IPS-15b (cell line): ENCODE results near the gene VN1R5.
"Not testable (repeated sequence)": the region's sequence is repeated elsewhere in the genome, so short reads cannot be mapped to it uniquely, and the experiment has no call there.

Source experiments
- H3K27me3 ChIP-seq: one replicate; pipeline ENCODE4 v1.6.1; 2013; ENCODE audit warnings: low read length; ENCODE audit not compliant: control insufficient read depth, insufficient read depth
- H3K36me3 ChIP-seq: one replicate; pipeline ENCODE4 v1.6.1; 2013; ENCODE audit warnings: low read length; ENCODE audit not compliant: control insufficient read depth, insufficient read depth
- H3K4me1 ChIP-seq: one replicate; pipeline ENCODE4 v1.6.1; 2013; ENCODE audit warnings: mild to moderate bottlenecking, low read length; ENCODE audit not compliant: control insufficient read depth, insufficient read depth
- H3K4me3 ChIP-seq: one replicate; pipeline ENCODE4 v1.5.1; 2013; ENCODE audit warnings: low read depth, low read length
- H3K9ac ChIP-seq: one replicate; pipeline ENCODE4 v1.6.1; 2013; ENCODE audit warnings: low read depth, mild to moderate bottlenecking, low read length
- H3K9me3 ChIP-seq: one replicate; pipeline ENCODE4 v1.6.1; 2013; ENCODE audit warnings: mild to moderate bottlenecking, low read length; ENCODE audit not compliant: control insufficient read depth, insufficient read depth

VN1R5 gene

DNA sequence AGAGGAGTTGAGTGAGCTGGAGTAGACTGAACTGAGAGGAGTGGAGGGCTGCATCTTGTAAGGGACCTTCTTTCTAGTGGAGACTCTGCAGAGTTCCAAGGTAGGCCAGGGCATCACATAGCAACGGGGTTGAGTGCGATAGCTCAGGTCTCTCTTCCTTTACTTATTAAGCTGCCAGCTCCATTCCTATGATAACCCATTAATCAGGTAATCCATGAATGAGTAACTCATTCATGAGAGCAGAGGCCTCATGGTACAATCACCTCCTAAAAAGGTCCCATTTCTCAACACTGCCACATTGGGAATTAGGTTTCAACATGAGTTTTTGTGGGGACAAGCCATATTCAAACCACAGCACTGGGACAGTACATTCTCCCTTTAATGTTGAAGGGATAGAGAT, 21.3 kb downstream of the VN1R5 start:
- Histone ChIP-seq H3K4me3 (no peak overlapping the region), H3K4me1 (no peaks in the 10 kb centered on the region), H3K9ac (no peak overlapping the region), H3K36me3 (no peaks in the 10 kb centered on the region), H3K9me3 (no peaks in the 10 kb centered on the region), H3K27me3 (no peaks in the 10 kb centered on the region)

DNA sequence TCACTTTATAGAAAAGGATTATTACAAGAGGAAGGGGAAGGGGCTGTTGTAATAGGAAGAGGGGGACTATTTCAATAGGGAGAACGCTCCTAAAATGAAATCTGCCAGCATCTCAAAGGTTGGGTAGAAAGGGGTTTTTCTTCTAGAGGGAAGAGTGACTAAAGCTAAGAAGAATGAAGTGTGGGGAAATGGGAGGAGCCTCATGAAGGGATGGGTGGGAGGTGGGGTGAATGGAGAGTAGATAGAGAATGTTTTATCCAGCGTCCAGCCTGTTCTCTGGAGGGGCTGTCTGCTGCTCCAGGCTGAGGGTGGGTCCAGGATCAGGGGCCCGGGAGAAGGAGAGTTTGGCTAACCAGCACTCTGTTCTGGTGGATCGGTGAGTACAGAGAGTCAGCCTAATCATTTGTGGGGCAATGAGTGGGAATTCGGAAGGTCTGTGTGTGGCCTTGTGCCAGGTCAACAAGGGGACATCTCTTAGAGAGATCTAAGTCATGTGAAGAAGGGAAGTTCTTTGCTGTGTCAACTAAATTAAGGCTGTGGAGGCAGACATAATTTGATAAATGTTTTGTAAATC, 25.2 kb downstream of the VN1R5 start:
- no peaks in the 10 kb centered on the region for H3K27me3 ChIP-seq
- no peaks in the 10 kb centered on the region for H3K9me3 ChIP-seq
- no peak overlapping the region for H3K9ac ChIP-seq
- no peak overlapping the region for H3K4me3 ChIP-seq
- H3K4me1 ChIP-seq, result no peaks in the 10 kb centered on the region
- H3K36me3 ChIP-seq, result no peaks in the 10 kb centered on the region

DNA sequence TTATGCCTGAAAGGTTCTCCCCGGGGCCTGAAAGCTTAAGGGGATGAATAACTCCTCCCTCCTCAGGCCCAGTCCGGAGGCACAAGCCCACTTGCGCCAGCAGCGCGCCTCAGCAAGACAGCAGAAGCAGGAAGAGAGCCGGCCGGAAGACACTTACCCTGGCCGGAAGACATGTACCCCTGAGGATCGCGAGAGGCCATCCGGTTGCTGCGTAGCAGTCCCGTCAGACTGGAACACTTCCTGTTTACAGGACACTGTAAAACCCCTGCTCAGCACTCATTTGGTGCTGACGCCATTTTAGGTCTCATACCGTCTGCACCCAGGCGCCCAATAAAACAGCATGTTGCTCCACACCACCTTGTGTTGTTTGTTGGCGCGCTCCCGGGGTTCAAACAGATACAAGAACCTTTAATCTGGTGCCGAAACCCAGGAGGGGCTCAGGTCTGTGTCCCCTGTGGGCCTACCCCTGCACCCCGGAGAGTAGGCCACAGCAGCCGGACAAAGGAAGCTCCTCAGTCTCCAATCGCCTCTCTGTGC, 30.3 kb downstream of the VN1R5 start:
- H3K4me1 ChIP-seq, result no peaks in the 10 kb centered on the region
- H3K36me3 ChIP-seq, result no peaks in the 10 kb centered on the region
- no peak overlapping the region for H3K4me3 ChIP-seq
- no peaks in the 10 kb centered on the region for H3K9me3 ChIP-seq
- H3K27me3 ChIP-seq, result no peaks in the 10 kb centered on the region
- H3K9ac ChIP-seq, result no peak overlapping the region

DNA sequence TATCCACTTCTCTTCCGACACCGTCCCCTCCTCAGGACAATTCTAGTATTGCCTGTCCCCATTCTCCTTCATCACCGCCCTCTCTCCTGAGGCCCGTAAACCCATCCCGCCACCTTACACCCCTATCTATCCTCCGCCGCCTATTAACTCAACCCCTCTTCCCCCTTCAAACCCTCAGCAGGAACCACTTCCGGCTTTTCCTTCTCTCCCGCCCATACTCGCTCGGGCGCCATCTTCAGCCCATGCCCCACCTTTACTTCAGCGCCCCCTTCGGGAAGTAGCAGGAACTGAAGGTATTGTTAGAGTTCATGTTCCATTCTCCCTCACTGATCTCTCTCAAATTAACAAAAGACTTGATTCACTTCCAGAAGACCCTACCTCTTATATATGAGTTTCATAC, 31.6 kb downstream of the VN1R5 start:
- no peak overlapping the region for H3K4me3 ChIP-seq
- H3K4me1 ChIP-seq, result peaks cover 8% of the 10 kb centered on the region

DNA sequence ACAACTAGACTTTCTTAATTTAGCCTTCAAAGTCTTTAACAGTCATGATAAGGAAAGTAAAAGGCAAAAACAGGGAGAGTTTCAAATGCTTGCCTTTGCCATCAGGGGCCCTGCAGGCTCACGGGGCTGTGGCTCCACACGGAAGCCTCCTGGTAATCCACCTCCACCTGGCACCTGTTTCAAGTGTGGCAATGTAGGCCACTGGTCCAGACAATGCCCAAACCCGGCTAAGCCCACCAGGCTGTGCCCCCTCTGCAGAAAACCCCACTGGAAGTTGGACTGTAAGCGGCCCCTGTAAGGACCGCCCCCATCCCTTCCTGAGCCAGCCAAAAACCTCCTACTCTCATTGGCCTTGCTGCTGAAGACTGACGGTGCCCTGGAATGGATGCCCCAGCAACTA, 32.5 kb downstream of the VN1R5 start:
- Histone ChIP-seq H3K4me1 (peaks cover 13% of the 10 kb centered on the region), H3K4me3 (no peak overlapping the region), H3K36me3 (no peaks in the 10 kb centered on the region), H3K9me3 (no peaks in the 10 kb centered on the region), H3K9ac (no peak overlapping the region), H3K27me3 (no peaks in the 10 kb centered on the region)

More for the DNA sequence above, 31.6 kb downstream of the VN1R5 start:
- no peaks in the 10 kb centered on the region for H3K27me3 ChIP-seq
- H3K9me3 ChIP-seq, result no peaks in the 10 kb centered on the region
- no peaks in the 10 kb centered on the region for H3K36me3 ChIP-seq
- no peak overlapping the region for H3K9ac ChIP-seq

DNA sequence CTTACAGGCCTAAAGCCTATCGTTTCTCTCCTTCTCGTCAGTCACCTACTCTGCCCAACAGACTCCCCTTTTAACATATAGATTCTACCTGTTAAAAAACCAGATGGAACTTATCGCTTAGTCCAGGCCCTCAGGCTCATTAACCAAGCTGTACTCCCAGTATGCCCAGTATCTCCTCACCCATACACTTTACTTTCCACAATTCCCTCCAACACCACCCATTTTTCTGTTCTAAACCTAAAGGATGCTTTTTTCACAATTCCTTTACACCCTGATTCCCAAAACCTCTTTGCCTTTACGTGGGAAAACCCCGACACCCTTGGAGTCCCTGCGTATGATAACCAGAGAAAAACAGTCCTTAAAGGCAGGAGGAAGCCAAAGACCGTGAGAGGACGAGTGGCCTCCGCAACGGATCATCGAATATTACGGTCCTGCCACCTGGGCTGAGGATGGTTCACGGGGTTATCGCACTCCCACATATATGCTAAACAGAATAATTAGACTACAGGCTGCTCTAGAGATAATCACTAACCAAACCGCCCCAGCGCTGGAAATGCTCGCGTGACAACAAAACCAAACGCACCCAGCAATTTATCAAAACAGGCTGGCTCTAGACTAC, 33.5 kb downstream of the VN1R5 start:
- not testable (repeated sequence) for H3K4me3 ChIP-seq, H3K27me3 ChIP-seq, H3K9ac ChIP-seq, H3K9me3 ChIP-seq, H3K36me3 ChIP-seq
- peaks cover 21% of the 10 kb centered on the region for H3K4me1 ChIP-seq

DNA sequence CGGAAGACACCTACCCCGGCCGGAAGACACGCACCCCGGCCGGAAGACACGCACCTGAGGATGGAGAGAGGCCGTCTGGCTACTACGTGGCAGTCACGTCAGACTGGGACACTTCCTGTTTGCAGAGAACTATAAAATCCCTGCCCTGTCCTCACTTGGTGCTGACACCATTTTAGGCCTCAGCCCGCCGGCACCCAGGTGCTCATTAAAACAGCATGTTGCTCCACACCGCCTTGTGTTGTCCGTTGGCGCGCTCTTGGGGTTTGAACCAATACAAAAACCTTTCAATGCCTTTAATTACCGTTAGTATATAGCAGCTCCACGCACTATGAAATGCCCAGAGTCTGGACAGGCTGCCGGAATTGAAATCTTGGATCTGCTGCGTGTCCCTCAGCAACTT, 34.7 kb downstream of the VN1R5 start:
- Histone ChIP-seq H3K4me1 (peaks cover 33% of the 10 kb centered on the region), H3K27me3 (no peaks in the 10 kb centered on the region), H3K4me3 (no peak overlapping the region), H3K9ac (no peak overlapping the region), H3K36me3 (no peaks in the 10 kb centered on the region), H3K9me3 (no peaks in the 10 kb centered on the region)

DNA sequence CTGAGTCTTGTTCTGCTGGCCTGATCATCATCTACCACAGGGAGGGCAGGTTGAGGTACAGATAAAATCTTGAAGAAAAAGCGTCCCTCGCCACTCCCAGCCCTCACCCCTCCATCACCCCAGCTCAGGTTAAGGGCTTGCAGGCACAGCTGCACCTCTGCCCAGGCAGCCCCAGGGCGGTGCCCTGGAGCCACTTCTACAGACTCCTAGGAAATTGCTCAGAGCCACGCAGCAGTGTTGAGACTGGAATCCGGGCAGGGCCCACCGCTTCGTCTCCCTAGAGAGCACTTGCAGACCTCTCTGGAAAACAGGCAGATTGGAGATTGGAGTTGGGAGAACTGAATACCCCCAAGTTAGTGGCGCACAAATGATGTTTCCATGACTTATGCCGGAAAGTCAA, 35.3 kb downstream of the VN1R5 start:
- peaks cover 39% of the 10 kb centered on the region for H3K4me1 ChIP-seq
- no peaks in the 10 kb centered on the region for H3K36me3 ChIP-seq
- H3K9ac ChIP-seq, result no peak overlapping the region
- H3K9me3 ChIP-seq, result no peaks in the 10 kb centered on the region
- H3K4me3 ChIP-seq, result no peak overlapping the region
- H3K27me3 ChIP-seq, result no peaks in the 10 kb centered on the region

DNA sequence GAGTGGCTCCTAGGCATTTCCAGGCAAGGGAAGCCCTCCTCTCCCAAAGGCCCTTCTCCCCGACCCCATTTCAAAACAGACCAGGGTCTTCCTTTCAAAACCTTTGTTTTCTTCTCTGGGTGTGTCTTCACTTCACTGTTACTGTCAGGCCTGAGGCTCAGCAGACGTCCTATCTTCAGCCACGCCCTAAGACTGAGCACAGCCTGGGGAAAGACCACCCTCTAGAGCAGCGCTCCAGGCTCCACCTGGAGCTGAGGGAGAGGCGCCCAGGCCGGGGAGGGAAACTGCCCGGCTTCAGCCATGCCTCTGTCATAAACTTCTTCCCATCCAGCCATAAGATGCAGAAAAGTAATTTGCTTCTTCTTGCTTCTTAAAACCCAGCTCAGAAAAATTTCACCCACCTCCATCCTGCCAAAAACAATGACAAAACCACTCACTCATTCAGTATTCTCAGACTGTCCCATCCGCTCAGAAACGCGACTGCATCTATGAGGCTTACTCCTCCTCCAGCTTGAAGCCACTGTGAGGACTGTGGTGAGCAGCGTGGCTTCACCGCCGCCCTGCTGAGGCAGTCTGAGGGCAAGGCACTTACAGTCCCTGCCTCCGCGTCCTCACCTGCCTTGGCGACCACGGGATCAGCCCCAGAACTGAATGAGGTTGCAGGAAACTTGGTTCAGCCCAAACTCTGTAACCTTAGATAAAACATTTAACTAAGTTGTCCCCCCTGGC, 36.1 kb downstream of the VN1R5 start:
- no peak overlapping the region for H3K4me3 ChIP-seq
- H3K27me3 ChIP-seq, result no peaks in the 10 kb centered on the region
- H3K36me3 ChIP-seq, result no peaks in the 10 kb centered on the region
- peaks cover 41% of the 10 kb centered on the region for H3K4me1 ChIP-seq
- H3K9ac ChIP-seq, result no peak overlapping the region
- H3K9me3 ChIP-seq, result no peaks in the 10 kb centered on the region

DNA sequence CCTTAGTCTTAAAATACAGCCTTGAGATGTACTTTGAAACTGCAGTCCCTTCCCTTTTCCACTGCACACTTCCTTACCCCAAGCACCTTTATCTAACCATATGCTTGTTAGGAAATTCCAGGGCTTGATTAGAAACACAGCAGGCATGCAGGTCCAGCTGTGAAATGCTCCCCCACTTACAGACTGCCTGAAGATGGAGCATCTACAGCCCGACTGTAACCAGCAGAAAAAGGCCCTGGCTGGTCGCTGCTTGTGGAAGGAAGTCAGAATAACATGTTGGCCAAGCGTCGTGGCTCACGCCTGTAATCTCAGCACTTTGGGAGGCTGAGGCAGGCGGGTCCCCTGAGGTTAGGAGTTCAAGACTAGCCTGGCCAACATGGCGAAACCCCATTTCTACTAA, 37.2 kb downstream of the VN1R5 start:
- Histone ChIP-seq H3K27me3 (no peaks in the 10 kb centered on the region), H3K9ac (no peak overlapping the region), H3K9me3 (no peaks in the 10 kb centered on the region), H3K4me1 (peaks cover 49% of the 10 kb centered on the region), H3K36me3 (no peaks in the 10 kb centered on the region), H3K4me3 (no peak overlapping the region)

DNA sequence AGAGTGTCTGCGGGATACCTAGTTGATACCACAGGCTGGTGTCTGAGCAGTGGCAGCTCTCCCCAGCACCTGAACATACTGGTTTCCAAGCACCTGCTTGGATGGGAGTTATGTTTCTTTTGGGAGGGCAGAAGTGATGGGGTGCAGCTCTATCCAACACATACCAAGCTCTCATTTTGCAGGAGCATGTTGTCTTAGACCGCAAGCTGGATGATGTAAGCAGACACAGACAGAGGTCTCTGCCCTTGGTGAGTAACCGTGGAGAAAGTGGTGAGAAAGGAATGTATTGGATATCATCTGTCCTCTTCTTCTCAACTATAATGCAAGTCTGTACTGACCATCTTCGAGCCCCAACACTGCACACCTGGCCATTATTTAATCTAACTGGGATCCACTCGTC, 38.4 kb downstream of the VN1R5 start:
- Histone ChIP-seq H3K9ac (no peak overlapping the region), H3K27me3 (no peaks in the 10 kb centered on the region), H3K9me3 (no peaks in the 10 kb centered on the region), H3K4me1 (peaks cover 61% of the 10 kb centered on the region), H3K36me3 (no peaks in the 10 kb centered on the region), H3K4me3 (no peak overlapping the region)

DNA sequence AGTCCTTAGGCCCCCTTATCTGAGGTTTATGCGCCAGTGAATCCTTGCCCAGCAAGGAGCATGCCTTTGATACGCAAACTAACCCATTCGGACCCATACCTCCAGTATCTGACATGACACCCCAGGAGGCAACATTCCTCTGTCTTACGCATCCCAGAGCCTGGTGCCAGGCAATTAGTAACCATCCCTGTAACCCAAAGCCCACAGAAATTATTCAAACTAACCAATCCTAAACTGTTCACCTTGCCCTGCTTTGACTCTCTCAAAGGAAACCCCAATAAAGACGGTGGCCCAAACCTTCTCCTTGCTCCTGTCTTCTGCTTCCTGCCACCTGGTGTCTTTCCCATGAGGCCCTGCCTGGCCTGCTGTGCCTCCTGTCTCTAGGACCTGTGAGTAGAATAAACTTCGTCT, 39.4 kb downstream of the VN1R5 start:
- Histone ChIP-seq H3K27me3 (no peaks in the 10 kb centered on the region), H3K9ac (no peak overlapping the region), H3K36me3 (peaks cover 6% of the 10 kb centered on the region), H3K4me1 (peaks cover 64% of the 10 kb centered on the region), H3K4me3 (no peak overlapping the region), H3K9me3 (no peaks in the 10 kb centered on the region)
